AG04450 (cell line): ENCODE measurements around the gene IDUA. TPM values are rescaled to one million over a fixed set of nuclear protein-coding genes. Genes with fewer than 3 reads are reported as not detected.
"Not testable (repeated sequence)": the region's sequence is repeated elsewhere in the genome, so short reads cannot be mapped to it uniquely, and the experiment has no call there.

ENCODE experiments used
- CTCF ChIA-PET: fragments of 300-600, 350-600 bp; formaldehyde crosslinking; extraction: SDS; loops from one replicate; lab custom pipeline; 2022; ENCODE audit warnings: antibody characterized with exemption, inconsistent platforms; lab: Charles Lee
- POLR2A ChIA-PET: fragments of 350-600 bp; formaldehyde crosslinking; extraction: SDS; loops from one replicate; lab custom pipeline; 2021; ENCODE audit warnings: antibody characterized with exemption, inconsistent platforms; lab: Yijun Ruan, JAX
- DNase-seq: peaks from one replicate; pipeline ENCODE4 v3.0.0-alpha.2; 2011; ENCODE audit warnings: low read depth, low spot score
- H3K27ac ChIP-seq: one replicate; pipeline ENCODE4 v1.5.1; 2012; ENCODE audit warnings: low read depth, low read length, control low read depth
- H3K27me3 ChIP-seq: one replicate; pipeline ENCODE4 v1.6.0; 2012; ENCODE audit warnings: low read length; ENCODE audit not compliant: control insufficient read depth, insufficient read depth
- H3K4me3 ChIP-seq: 2 replicates; pipeline ENCODE4 v1.5.1; 2011; ENCODE audit warnings: mild to moderate bottlenecking, low read depth, low read length, control low read depth
- H3K9me3 ChIP-seq: 2 replicates; pipeline ENCODE4 v1.5.1; 2012; ENCODE audit warnings: low read length; ENCODE audit not compliant: control insufficient read depth, insufficient read depth
- CTCF ChIP-seq: IDR thresholded peaks from 2 replicates; pipeline ENCODE4 v1.5.1; 2011; ENCODE audit warnings: low read depth, low read length, control low read depth, inconsistent platforms
- polyA plus RNA-seq: library from polyadenylated mRNA; depleted of rRNA; stranded (reverse); fragments of >200 nt; gene quantifications from 2 replicates; pipeline ENCODE4 v1.2.3, GENCODE V29; 2011

The IDUA gene
- polyA plus RNA-seq, 1 experiment, result 3.9 TPM

- Histone ChIP-seq H3K4me3 (no peak overlapping the region; the same call in 1 of the 2 replicates), H3K27me3 (peaks cover 50% of the 10 kb centered on the region), H3K27ac (no peak overlapping the region), H3K9me3 (no peaks in the 10 kb centered on the region; the same call in 1 of the 2 replicates)
- no peak for DNase-seq
- TF ChIP-seq CTCF, result no peak
- CTCF ChIA-PET, result interaction anchor here (1.5 kb wide), 1 partner anchor 10 kb away, joined by 5 read pairs; no protein-coding TSS in a partner anchor
- POLR2A ChIA-PET, result no interaction called here
Observed at GRCh38 chr4:997375-998071, 10.7 kb downstream of the IDUA start.

GRCh38 chr4:998096-998691 lies 11.3 kb downstream of the IDUA start:
- no peak for DNase-seq
- peaks cover 53% of the 10 kb centered on the region for H3K27me3 ChIP-seq
- CTCF ChIA-PET, result interaction anchor here (1.5 kb wide), 1 partner anchor 11 kb away, joined by 5 read pairs; no protein-coding TSS in a partner anchor
- H3K4me3 ChIP-seq, result no peak overlapping the region
- no peak overlapping the region for H3K27ac ChIP-seq
- TF ChIP-seq CTCF, result no peak
- POLR2A ChIA-PET, result interaction anchor here (1.1 kb wide), 1 partner anchor 11 kb away, joined by 3 read pairs; the partner anchor contains the start of gene IDUA
- no peaks in the 10 kb centered on the region; the same call in 1 of the 2 replicates for H3K9me3 ChIP-seq

- ChIA-PET POLR2A (interaction anchor here (0.6 to 1.1 kb wide), 2 partner anchors 12 to 242 kb away, joined by 3 read pairs; partner anchors contain the start of gene IDUA), CTCF (interaction anchor here (0.6 to 1.5 kb wide), 2 partner anchors 12 to 34 kb away, joined by 5 read pairs; no protein-coding TSS in a partner anchor)
- not testable (repeated sequence) for H3K4me3 ChIP-seq, DNase-seq, H3K9me3 ChIP-seq, H3K27ac ChIP-seq
- H3K27me3 ChIP-seq, result peaks cover 64% of the 10 kb centered on the region
Observed at GRCh38 chr4:999240-999863, 12.5 kb downstream of the IDUA start.

GRCh38 chr4:999882-1000425 lies 13.1 kb downstream of the IDUA start:
- H3K4me3 ChIP-seq, result no peak overlapping the region
- ChIA-PET CTCF (no interaction called here), POLR2A (no interaction called here)
- TF ChIP-seq CTCF, result no peak
- H3K27ac ChIP-seq, result no peak overlapping the region
- DNase-seq, result no peak
- H3K27me3 ChIP-seq, result peaks cover 68% of the 10 kb centered on the region
- no peaks in the 10 kb centered on the region; the same call in 1 of the 2 replicates for H3K9me3 ChIP-seq

GRCh38 chr4:1000686-1001260 lies 13.9 kb downstream of the IDUA start:
- POLR2A ChIA-PET, result no interaction called here
- H3K27ac ChIP-seq, result no peak overlapping the region
- CTCF ChIA-PET, result no interaction called here
- no peak for DNase-seq
- peaks cover 74% of the 10 kb centered on the region for H3K27me3 ChIP-seq
- H3K9me3 ChIP-seq, result no peaks in the 10 kb centered on the region; the same call in 1 of the 2 replicates
- no peak for TF ChIP-seq CTCF
- H3K4me3 ChIP-seq, result no peak overlapping the region
